H1 (cell line): ENCODE results near the gene LSM14B. TPM values are rescaled to one million over a fixed set of nuclear protein-coding genes. Genes with fewer than 3 reads are reported as not detected.

Experiments used
- polyA plus RNA-seq, 7 experiments: library from polyadenylated mRNA; depleted of rRNA in 3 of 7; stranded (reverse) in 5 of 7; unstranded in 2 of 7; fragments of >200 nt in 5 of 7; fragments of 200-250 nt in 2 of 7; gene quantifications; 1 replicate in 5 of 7; 2 replicates in 1 of 7; 4 replicates in 1 of 7; pipeline versions ENCODE4 v1.2.1 to v1.2.3, GENCODE V29; 2011 to 2013; ENCODE audit warnings: missing spikeins in 2 of 7, mixed read lengths in 2 of 7
- total RNA-seq: library from RNA; stranded (reverse); fragmentation: NEBNext Ultra II Directional; extraction: Animal tissue kit (Norgen Biotek cat#: 25700); gene quantifications from 2 replicates; pipeline ENCODE4 v1.2.1, GENCODE V29; 2021
- TF ChIP-seq, protein P1 (sequence below): IDR thresholded peaks from 2 replicates; pipeline ENCODE4 v1.6.1; 2012; ENCODE audit warnings: low read length, inconsistent platforms

LSM14B gene
- total and polyA plus RNA-seq, 2 of the 8 experiments (the other 6 are each of a cell fraction or from before 2014, with no cell fraction given), result 58.3 to 65.6 TPM

GRCh38 chr20:62159839-62160238, 37.6 kb downstream of the LSM14B start (continued):
- TF ChIP-seq, protein P1, sequence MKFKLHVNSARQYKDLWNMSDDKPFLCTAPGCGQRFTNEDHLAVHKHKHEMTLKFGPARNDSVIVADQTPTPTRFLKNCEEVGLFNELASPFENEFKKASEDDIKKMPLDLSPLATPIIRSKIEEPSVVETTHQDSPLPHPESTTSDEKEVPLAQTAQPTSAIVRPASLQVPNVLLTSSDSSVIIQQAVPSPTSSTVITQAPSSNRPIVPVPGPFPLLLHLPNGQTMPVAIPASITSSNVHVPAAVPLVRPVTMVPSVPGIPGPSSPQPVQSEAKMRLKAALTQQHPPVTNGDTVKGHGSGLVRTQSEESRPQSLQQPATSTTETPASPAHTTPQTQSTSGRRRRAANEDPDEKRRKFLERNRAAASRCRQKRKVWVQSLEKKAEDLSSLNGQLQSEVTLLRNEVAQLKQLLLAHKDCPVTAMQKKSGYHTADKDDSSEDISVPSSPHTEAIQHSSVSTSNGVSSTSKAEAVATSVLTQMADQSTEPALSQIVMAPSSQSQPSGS, result no peak
- TF ChIP-seq, all 59 proteins: peak for 0
